ENCODE data around the gene OVCH1.

OVCH1 gene

DNA sequence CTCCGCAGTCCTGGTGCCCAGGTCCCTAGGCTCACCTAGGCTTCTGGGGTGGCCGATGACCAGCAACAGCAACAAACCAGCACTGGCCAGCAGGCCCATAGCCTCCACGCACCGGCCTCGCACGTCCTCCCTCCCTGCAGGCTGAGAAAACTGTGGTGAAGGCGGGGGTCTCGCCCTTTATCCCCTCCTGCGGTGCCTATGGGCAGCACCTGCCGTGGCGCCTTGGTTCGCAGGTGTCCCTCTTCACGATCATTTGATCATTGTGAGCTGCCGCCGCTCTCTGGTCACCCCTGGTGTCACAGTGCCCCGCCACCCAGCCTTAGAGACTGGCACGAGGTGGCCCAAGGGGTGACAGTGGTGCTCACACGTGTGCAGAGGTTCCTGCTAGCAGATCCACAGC is at the start of gene OVCH1:
Gene OVCH1, minus strand, starts transcription at position 99 of the 400 bp plus-strand sequence. Its CDS starts 0 bp downstream, at position 99.
- no peak for DNase-seq (ENCODE audit: low spot score)

DNA sequence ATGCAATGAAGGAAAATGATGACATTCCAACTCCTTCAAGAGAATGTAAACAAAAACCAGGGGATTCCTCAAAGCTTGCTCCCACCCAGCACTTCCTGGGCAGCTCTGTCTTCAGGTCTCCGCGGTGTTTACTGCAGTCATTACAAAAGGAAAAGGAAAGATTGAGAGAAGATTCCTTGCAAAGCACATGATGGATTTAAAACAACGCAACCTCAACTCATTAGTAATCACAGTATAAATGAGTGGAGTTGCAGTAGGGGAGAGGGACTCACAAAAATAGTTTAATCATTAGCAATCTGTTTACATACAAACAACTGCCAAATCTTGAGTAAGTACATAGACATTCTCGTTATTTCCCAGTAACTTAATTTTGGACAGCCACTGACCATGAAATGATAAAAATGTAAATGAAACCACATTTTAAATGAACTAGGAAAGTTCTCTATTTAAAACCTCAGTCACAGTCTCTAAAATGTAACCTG is 49.7 kb upstream of the OVCH1 start:
- no peak for DNase-seq (ENCODE audit: low spot score)

DNA sequence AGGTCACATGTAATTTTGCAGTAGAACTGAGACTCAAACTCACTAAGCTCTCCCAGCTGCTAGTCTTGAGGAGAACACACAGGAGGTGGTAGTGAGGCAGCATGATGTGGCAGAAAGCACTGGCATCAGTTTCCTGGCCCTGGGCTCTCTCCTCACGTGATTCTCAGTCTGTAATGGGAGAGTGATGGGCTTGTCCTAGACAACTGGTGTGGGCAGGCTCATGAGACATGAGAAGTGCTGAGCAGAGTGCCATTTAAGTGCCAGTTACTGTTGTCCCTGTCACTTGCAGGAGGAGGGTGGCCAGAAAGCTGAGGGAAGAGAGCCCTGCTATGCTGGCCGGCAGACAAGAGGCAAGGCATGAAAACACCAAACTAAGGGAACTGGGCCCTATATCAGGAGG is 48.5 kb upstream of the OVCH1 start:
- DNase-seq (ENCODE audit: low spot score), result no peak

DNA sequence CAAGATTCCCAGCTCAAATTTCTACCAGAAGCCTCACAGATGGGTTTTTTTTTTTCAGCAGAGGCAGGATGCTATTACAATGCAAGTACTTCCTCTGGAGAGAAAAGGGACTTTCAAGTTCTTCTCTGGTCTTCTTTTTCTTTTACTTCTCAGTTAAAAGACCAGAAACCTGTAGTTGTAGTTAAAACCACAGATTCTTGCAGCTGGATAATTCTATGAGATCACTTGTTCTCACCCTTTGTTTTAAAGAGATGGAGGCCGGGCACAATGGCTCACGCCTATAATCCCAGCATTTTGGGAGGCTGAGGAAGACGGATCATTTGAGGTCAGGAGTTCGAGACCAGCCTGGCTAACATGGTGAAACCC is 47.6 kb upstream of the OVCH1 start:
- no peak for DNase-seq (ENCODE audit: low spot score)

GRCh38 chr12:29544428-29545101 is 47.1 kb upstream of the OVCH1 start:
- no peak for DNase-seq (ENCODE audit: low spot score)

GRCh38 chr12:29543036-29543435 is 45.5 kb upstream of the OVCH1 start:
- no peak for DNase-seq (ENCODE audit: low spot score)

DNA sequence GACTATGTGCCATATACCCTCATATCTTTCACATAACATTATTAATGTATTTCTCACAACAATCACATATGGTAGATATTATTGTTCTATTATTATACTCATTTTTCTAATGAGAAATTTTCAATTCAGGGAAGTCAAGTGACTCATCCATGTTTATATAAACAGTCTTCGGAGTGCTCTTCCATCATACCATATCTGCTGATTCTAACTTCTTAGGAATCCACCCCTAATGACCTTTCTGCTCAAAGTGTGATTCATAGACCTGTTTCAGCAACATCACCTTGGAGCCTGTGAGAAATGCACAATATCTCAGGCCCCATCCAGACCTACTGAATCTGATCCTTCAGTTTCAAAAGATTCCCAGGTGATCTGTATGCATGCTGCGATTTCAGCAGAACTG is 39.8 kb upstream of the OVCH1 start:
- DNase-seq (ENCODE audit: low spot score), result no peak

- DNase-seq (ENCODE audit: low spot score), result no peak
These were observed 37.4 kb upstream of the OVCH1 start for GRCh38 chr12:29534935-29535334.

DNA sequence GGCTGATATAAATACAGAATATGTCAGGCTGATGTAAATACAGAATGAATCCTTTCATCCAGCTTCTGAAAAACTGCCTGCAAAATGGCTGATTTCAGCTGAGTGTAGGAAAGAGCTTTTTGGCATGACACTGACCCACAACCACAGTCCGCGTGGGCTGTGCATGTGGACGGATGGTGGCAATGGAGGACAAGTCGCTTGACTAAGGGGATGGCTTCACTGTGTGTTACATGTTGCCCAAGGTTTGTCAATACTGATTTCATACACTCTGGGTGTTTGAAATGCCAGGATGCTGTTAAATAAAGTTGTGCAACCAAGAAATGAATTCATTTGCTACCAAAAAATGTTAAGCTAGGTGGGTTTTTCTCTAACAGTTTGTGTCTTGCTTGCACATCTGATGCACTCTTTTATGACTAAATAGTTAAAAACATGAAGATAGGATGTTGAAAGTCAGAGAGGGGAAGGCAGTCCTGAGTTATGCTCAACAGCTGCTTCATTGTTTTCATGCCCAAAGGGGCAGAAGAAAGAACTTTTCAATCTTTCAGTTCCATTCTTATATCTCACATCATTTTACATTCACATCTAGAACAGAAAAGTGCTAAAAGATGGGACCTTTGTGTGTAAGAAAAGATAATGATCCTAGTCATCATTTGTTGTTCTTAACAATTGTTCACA is 36.5 kb upstream of the OVCH1 start:
- no peak for DNase-seq (ENCODE audit: low spot score)

DNA sequence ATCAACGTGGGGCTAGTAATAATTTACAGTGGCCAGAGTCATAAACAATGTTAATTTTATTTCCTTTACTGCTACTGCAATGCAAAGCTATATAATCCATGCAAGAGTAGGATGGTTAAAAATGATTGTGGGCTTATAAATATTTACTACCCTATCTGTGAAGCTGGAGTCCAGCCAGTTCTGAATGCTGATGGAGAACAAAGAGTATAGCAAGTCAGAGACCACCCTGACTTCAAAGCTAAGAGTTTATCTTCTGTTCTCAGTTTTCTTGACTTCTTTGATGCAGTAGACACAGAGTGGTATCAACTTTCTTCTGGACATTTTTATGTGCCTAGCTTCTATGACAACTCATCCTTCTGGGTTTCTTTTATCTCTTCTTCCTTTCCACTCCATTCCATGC is 34.0 kb upstream of the OVCH1 start:
- no peak for DNase-seq (ENCODE audit: low spot score)

- no peak for DNase-seq (ENCODE audit: low spot score)
These were observed 33.0 kb upstream of the OVCH1 start for GRCh38 chr12:29530436-29530835.

GRCh38 chr12:29528161-29528560 is 30.7 kb upstream of the OVCH1 start:
- DNase-seq (ENCODE audit: low spot score), result no peak

GRCh38 chr12:29521951-29522350 is 24.5 kb upstream of the OVCH1 start:
- DNase-seq (ENCODE audit: low spot score), result no peak

DNA sequence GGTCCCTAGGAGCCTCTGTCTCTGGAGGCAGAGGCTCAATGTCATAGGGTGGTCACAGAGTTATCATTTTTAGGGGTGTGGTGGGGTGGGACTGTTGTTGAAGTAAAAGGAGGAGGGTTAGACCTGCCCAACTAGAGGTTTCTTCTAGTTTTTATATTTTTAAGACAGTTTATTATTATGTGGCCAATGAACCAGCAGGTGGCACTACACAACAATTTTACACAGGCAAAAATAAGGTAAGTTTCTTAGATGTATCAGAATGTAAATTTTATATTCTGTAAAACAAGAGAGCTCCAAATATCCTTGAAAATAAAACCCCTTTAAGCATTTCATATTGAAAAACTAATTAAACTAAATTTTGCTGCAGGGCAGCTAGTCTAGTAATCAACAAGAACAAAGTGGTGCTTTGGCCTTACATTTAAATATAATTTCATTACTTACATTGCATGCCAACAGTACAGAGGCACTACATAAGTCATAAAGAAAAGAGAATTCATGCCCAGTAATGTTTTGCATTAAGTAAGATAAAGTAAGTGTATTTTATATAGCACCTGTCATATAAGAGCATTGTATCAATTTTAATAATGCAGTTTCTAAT is 22.2 kb upstream of the OVCH1 start:
- DNase-seq (ENCODE audit: low spot score), result peak; percentile 39

DNA sequence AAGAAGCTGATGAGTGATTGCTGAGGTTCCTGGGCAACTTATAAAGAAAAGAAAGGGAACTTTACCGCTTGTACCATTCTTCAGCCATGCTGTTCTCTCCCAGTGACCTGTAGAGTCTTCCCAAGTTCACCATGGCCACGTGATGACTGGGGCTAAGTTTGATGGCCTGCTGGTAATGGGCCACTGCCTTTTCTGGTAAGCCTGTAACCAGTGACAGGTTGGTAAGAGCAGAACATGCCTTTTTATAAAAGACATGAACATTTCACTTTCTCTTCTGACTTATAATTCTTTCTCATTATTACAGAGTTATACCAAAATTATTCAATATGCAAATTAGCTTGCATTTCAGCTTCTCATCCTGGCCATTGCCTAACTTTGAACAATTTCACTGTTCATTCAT is 20.9 kb upstream of the OVCH1 start:
- no peak for DNase-seq (ENCODE audit: low spot score)

DNA sequence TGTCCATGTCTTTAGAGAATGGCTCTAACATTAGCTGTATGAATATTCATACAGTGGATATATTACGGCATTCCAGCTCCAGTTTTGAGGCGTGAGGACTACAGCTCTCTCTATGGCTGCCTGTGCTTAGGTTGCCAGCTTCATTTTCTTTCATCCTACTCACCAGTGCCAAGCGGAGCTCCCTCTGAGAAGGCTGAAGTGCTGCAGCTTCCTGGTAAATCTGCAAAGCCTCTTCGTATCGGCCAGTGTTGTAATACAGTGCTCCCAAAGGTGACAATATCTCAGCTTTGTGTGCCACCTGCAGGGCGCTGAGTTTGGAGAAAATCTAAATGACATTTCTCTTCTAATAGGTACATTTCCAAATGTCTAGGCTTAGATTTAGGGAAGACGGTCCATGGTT is 19.8 kb upstream of the OVCH1 start:
- DNase-seq (ENCODE audit: low spot score), result no peak

GRCh38 chr12:29516431-29516875 is 19.0 kb upstream of the OVCH1 start:
- no peak for DNase-seq (ENCODE audit: low spot score)

- DNase-seq (ENCODE audit: low spot score), result no peak
These were observed 13.2 kb upstream of the OVCH1 start for GRCh38 chr12:29510591-29511185.

DNA sequence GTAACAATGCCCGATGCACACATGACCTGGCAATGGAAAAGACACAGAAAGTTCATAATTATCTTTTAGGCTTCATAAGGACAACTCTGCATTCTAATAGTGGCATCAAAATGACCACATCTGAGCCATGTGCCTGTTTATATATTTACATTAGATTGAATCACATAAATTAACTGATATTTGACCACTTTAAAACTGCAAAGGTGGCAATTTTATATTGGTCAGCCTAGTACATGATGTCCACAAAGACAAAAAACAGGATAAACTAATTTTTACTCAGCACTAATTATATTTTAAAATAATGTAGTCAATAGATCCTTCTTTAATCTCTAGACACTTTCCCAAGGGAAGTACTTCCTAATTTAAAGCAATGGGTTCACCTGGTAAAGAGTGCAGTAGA is 12.0 kb upstream of the OVCH1 start:
- DNase-seq (ENCODE audit: low spot score), result no peak

- DNase-seq (ENCODE audit: low spot score), result no peak
These were observed 11.5 kb upstream of the OVCH1 start for GRCh38 chr12:29508949-29509348.

DNA sequence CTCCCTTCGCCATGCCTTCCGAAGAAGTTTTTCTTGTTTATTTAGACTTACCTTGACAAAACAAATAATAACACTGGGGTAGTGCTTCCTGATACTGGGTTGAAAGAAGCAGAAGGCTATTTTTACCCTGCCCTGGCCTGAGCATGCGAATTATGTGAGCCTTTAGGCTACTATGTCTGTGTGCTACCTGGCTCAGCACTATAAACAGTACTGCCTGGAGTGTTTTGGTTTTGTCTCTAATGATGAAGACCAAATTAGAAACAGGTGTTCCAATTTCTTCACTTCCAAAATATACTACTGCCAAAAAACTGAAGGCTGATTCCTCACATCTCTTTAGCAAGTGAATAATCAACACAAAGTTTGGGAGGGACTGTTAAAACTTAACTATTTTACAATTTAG is 7.6 kb upstream of the OVCH1 start:
- DNase-seq (ENCODE audit: low spot score), result no peak

GRCh38 chr12:29503283-29503682 is 5.8 kb upstream of the OVCH1 start:
- no peak for DNase-seq (ENCODE audit: low spot score)

GRCh38 chr12:29499235-29499634 is 1.7 kb upstream of the OVCH1 start:
- DNase-seq (ENCODE audit: low spot score), result no peak
